NCI-H510A (cell line): ENCODE data around the gene ITGA3.
"Not testable (repeated sequence)": the region's sequence is repeated elsewhere in the genome, so short reads cannot be mapped to it uniquely, and the experiment has no call there.

ENCODE experiments used
- DNase-seq: peaks from one replicate; lab custom pipeline; 2025; lab: John Stamatoyannopoulos, UW

The ITGA3 gene

GRCh38 chr17:50035421-50035879, 20.5 kb upstream of the ITGA3 start:
- peak; percentile 42 for DNase-seq

- no peak for DNase-seq
These were observed 20.0 kb upstream of the ITGA3 start for GRCh38 chr17:50035945-50036344.

- no peak for DNase-seq
These were observed 19.3 kb upstream of the ITGA3 start for GRCh38 chr17:50036455-50037261.

- no peak for DNase-seq
These were observed 18.4 kb upstream of the ITGA3 start for GRCh38 chr17:50037321-50038107.

- no peak for DNase-seq
These were observed 16.9 kb upstream of the ITGA3 start for GRCh38 chr17:50039058-50039457.

GRCh38 chr17:50040496-50040895, 15.4 kb upstream of the ITGA3 start:
- not testable (repeated sequence) for DNase-seq

- no peak for DNase-seq
These were observed 13.7 kb upstream of the ITGA3 start for GRCh38 chr17:50042211-50042610.

- DNase-seq, result no peak
These were observed 12.4 kb upstream of the ITGA3 start for GRCh38 chr17:50043290-50044148.

GRCh38 chr17:50044483-50044882, 11.4 kb upstream of the ITGA3 start:
- DNase-seq, result no peak

- no peak for DNase-seq
These were observed 10.8 kb upstream of the ITGA3 start for GRCh38 chr17:50045154-50045553.

GRCh38 chr17:50046179-50046578, 9.7 kb upstream of the ITGA3 start:
- no peak for DNase-seq

- DNase-seq, result no peak
These were observed 9.2 kb upstream of the ITGA3 start for GRCh38 chr17:50046667-50047066.

- no peak for DNase-seq
These were observed 8.8 kb upstream of the ITGA3 start for GRCh38 chr17:50047083-50047482.

- no peak for DNase-seq
These were observed 8.3 kb upstream of the ITGA3 start for GRCh38 chr17:50047488-50048126.

- no peak for DNase-seq
These were observed 7.7 kb upstream of the ITGA3 start for GRCh38 chr17:50048146-50048720.

- DNase-seq, result no peak
These were observed 6.9 kb upstream of the ITGA3 start for GRCh38 chr17:50048988-50049387.

- no peak for DNase-seq
These were observed 6.3 kb upstream of the ITGA3 start for GRCh38 chr17:50049636-50050035.

GRCh38 chr17:50050431-50051032, 5.4 kb upstream of the ITGA3 start:
- no peak for DNase-seq

- DNase-seq, result no peak
These were observed 4.8 kb upstream of the ITGA3 start for GRCh38 chr17:50051082-50051576.

GRCh38 chr17:50051606-50052005, 4.3 kb upstream of the ITGA3 start:
- DNase-seq, result no peak
